K562 (cell line): ENCODE results near the gene TALDO1. TPM values are rescaled to one million over a fixed set of nuclear protein-coding genes. Genes with fewer than 3 reads are reported as not detected.

Experiments
- DIDO1 ChIP-seq: fragments of 450-650 bp; IDR thresholded peaks from 2 replicates; pipeline ENCODE4 v1.6.1; 2016; ENCODE audit warnings: low read depth, missing biosample characterization, missing genetic modification characterization
- MAFK ChIP-seq: IDR thresholded peaks from 2 replicates; pipeline ENCODE4 v1.6.1; 2011; ENCODE audit warnings: low read length, improper control_type of control experiment
- MCM3 ChIP-seq: fragments of 450-650 bp; IDR thresholded peaks from 2 replicates; pipeline ENCODE4 v1.6.1; 2016
- MEF2A ChIP-seq: IDR thresholded peaks from 2 replicates; pipeline ENCODE4 v1.6.1; 2011; ENCODE audit warnings: low read depth, mild to moderate bottlenecking, low read length, moderate library complexity; ENCODE audit not compliant: control insufficient read depth
- NFYB ChIP-seq: IDR thresholded peaks from 2 replicates; pipeline ENCODE4 v1.6.1; 2011; ENCODE audit warnings: mild to moderate bottlenecking, moderate library complexity; ENCODE audit not compliant: insufficient read length; ENCODE audit errors: extremely low read depth
- RBM34 ChIP-seq: fragments of 200-400 bp; formaldehyde crosslinking; IDR thresholded peaks from 2 replicates; pipeline ENCODE4 v1.6.1; 2018; ENCODE audit warnings: low read length, borderline replicate concordance; ENCODE audit not compliant: insufficient read depth
- RBM39 ChIP-seq: fragments of 200-400 bp; formaldehyde crosslinking; optimal IDR thresholded peaks from 2 replicates; pipeline ENCODE3; 2018; ENCODE audit warnings: low read depth, low read length
- SOX6 ChIP-seq: fragments of 450-650 bp; IDR thresholded peaks from 2 replicates; pipeline ENCODE4 v1.6.1; 2014; ENCODE audit warnings: mild to moderate bottlenecking
- SRF ChIP-seq, 2 experiments: fragments of 250-450, 450-650 bp in 1 of 2; sonication (Bioruptor Pico) in 1 of 2; sonication (generic) in 1 of 2; formaldehyde crosslinking; IDR thresholded peaks; 2 replicates each; pipeline versions ENCODE4 v1.5.0 to v1.5.1; 2020 to 2022; ENCODE audit warnings: mild to moderate bottlenecking in 1 of 2, missing genetic modification reagents in 1 of 2
- TCF3 ChIP-seq: sonication (generic); formaldehyde crosslinking; IDR thresholded peaks from 2 replicates; pipeline ENCODE4 v1.4.0; 2020; ENCODE audit warnings: mild to moderate bottlenecking, missing genetic modification reagents
- TCF7 ChIP-seq: sonication (generic); IDR thresholded peaks from 2 replicates; pipeline ENCODE4 v1.6.1; 2016; ENCODE audit warnings: antibody characterized with exemption, borderline replicate concordance
- TEAD2 ChIP-seq: fragments of 450-650 bp; IDR thresholded peaks from 2 replicates; pipeline ENCODE4 v1.6.1; 2016; ENCODE audit warnings: missing genetic modification characterization, control low read depth, missing compliant biosample characterization
- XRCC5 ChIP-seq: fragments of 200-400 bp; formaldehyde crosslinking; IDR thresholded peaks from 2 replicates; pipeline ENCODE4 v1.6.1; 2017; ENCODE audit warnings: low read depth, mild to moderate bottlenecking, low read length
- ZC3H4 ChIP-seq: sonication (generic); formaldehyde crosslinking; IDR thresholded peaks from 2 replicates; pipeline ENCODE4 v1.9.0; 2021; ENCODE audit warnings: missing genetic modification reagents, borderline replicate concordance
- ZKSCAN1 ChIP-seq: fragments of 150-350 bp; IDR thresholded peaks from 2 replicates; pipeline ENCODE4 v1.6.1; 2016; ENCODE audit warnings: low read depth, low read length
- ZNF232 ChIP-seq: sonication (generic); formaldehyde crosslinking; IDR thresholded peaks from 2 replicates; pipeline ENCODE4 v1.8.0; 2022; ENCODE audit warnings: mild to moderate bottlenecking, missing genetic modification reagents
- ZNF316 ChIP-seq: fragments of 450-650 bp; IDR thresholded peaks from 2 replicates; pipeline ENCODE4 v1.6.1; 2016
- ZNF586 ChIP-seq: fragments of 450-650 bp; formaldehyde crosslinking; conservative IDR thresholded peaks from 2 replicates; pipeline ENCODE4 v1.4.0; 2020; ENCODE audit warnings: mild to moderate bottlenecking, moderate library complexity
- ZNF76 ChIP-seq: fragments of 250-450 bp; sonication (Bioruptor Pico); IDR thresholded peaks from 2 replicates; pipeline ENCODE4 v1.4.0; 2020; ENCODE audit warnings: mild to moderate bottlenecking, moderate library complexity, borderline replicate concordance
- polyA plus RNA-seq, 8 experiments: library from polyadenylated mRNA; depleted of rRNA in 4 of 8; stranded (reverse) in 5 of 8; unstranded in 3 of 8; fragments of >200 nt; fragmentation: Nextera tagmentation in 2 of 8; fragmentation: Illumina TruSeq in 1 of 8; extraction: Ambion mirVana in 2 of 8; extraction: Trizol in 1 of 8; gene quantifications; 2 replicates each; pipeline versions ENCODE4 v1.2.1 to v1.2.3, GENCODE V29; 2011 to 2014; ENCODE audit warnings: inconsistent platforms in 1 of 8, missing spikeins in 1 of 8
- total RNA-seq, 7 experiments: library from RNA; depleted of rRNA in 6 of 7; stranded (reverse); fragments of >200 nt in 6 of 7; fragmentation: Illumina TruSeq in 2 of 7; extraction: Trizol in 2 of 7; gene quantifications; 2 replicates each; pipeline versions ENCODE4 v1.2.1 to v1.2.3, GENCODE V29; 2011 to 2021; ENCODE audit warnings: low replicate concordance in 1 of 7
- TF ChIP-seq, protein P1 (sequence below), 2 experiments: fragments of 450-650 bp in 1 of 2; IDR thresholded peaks; 2 replicates each; pipeline ENCODE4 v1.6.1; 2011 to 2017; ENCODE audit warnings: low read depth in 2 of 2, antibody characterized with exemption in 1 of 2, borderline replicate concordance in 1 of 2, low read length in 1 of 2, mild to moderate bottlenecking in 1 of 2, mixed read lengths in 1 of 2; ENCODE audit not compliant: control insufficient read depth in 1 of 2
- TF ChIP-seq, protein P2 (sequence below): fragments of 250-450 bp; sonication (Bioruptor Pico); IDR thresholded peaks from 2 replicates; pipeline ENCODE4 v1.9.0; 2021; ENCODE audit warnings: mild to moderate bottlenecking, inconsistent platforms
- TF ChIP-seq, protein P3 (sequence below): fragments of 450-650 bp; formaldehyde crosslinking; IDR thresholded peaks from 2 replicates; pipeline ENCODE4 v1.4.0; 2022; ENCODE audit warnings: mild to moderate bottlenecking, moderate library complexity

TALDO1 gene
- total and polyA plus RNA-seq, 9 of the 15 experiments (the other 6 are each of a cell fraction or from before 2014, with no cell fraction given): 260 to 541 (median 441) TPM

DNA sequence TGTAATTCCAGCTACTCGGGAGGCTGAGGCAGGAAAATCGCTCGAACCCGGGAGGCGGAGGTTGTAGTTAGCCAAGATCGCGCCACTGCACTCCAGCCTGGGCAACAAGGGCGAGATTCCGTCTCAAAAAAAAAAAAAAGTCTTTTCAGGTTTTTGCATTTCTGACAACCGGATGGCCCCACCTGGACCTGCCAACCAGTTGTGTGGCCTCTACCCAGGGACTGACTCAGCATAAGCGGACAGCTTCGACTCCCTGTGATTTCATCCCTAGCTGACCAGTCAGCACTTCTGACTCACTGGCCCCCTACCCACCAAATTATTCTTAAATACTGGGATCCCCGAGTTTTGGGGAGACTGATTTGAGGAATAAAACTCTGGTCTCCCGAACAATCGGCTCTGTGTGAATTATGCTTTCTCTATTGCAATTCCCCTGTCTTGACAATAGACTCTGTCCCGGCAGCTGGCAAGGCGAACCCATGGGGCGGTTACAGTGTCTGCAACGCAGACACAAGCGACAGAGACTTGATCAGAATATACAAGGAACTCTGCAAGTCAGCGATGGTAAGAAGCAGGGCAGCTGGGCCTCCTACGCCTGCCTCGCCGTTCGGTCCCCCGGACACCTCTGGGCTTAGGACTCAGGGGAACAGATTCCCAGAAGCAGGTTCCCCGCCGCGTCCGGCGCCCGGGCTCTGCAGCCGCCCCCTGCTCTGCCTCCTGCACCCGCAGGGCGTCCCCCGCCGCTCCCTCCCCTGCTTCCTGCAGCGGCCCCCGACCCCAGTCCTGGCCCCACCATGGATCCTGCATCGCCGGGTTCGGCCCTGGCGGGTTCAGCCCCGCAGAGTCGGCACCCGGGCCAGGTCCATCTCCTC, 741 bp upstream of the TALDO1 start (continued):
- no peak for TF ChIP-seq ZNF586 (CRISPR knock-in tag)
- TF ChIP-seq, protein P1, sequence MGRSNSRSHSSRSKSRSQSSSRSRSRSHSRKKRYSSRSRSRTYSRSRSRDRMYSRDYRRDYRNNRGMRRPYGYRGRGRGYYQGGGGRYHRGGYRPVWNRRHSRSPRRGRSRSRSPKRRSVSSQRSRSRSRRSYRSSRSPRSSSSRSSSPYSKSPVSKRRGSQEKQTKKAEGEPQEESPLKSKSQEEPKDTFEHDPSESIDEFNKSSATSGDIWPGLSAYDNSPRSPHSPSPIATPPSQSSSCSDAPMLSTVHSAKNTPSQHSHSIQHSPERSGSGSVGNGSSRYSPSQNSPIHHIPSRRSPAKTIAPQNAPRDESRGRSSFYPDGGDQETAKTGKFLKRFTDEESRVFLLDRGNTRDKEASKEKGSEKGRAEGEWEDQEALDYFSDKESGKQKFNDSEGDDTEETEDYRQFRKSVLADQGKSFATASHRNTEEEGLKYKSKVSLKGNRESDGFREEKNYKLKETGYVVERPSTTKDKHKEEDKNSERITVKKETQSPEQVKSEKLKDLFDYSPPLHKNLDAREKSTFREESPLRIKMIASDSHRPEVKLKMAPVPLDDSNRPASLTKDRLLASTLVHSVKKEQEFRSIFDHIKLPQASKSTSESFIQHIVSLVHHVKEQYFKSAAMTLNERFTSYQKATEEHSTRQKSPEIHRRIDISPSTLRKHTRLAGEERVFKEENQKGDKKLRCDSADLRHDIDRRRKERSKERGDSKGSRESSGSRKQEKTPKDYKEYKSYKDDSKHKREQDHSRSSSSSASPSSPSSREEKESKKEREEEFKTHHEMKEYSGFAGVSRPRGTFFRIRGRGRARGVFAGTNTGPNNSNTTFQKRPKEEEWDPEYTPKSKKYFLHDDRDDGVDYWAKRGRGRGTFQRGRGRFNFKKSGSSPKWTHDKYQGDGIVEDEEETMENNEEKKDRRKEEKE (IDR thresholded peaks at IDR 0.05; ENCODE audit: borderline replicate concordance in 1 of 2, control insufficient read depth in 1 of 2, low read depth in 2 of 2, low read length in 1 of 2): no peak
- peak; percentile 71 for TF ChIP-seq MAFK
- TF ChIP-seq ZNF232: no peak
- no peak for TF ChIP-seq MCM3
- no peak for TF ChIP-seq DIDO1 (tag)
- 0 out of 2 replicates have a peak, but pooled peaks have one; percentile 59 for TF ChIP-seq RBM34
- TF ChIP-seq SRF (CRISPR knock-in tag; IDR thresholded peaks at IDR 0.05): no peak
- TF ChIP-seq ZNF316: peak; percentile 96
- no peak for TF ChIP-seq RBM39
- no peak for TF ChIP-seq TCF3 (CRISPR knock-in tag)
- TF ChIP-seq NFYB: no peak
- no peak for TF ChIP-seq MEF2A
- TF ChIP-seq ZC3H4 (CRISPR knock-in tag): 0 out of 2 replicates have a peak, but pooled peaks have one; percentile 38
- no peak for TF ChIP-seq ZKSCAN1
- no peak for TF ChIP-seq TEAD2
- TF ChIP-seq TCF7: no peak
- no peak for TF ChIP-seq ZNF76
- no peak for TF ChIP-seq SOX6
- TF ChIP-seq, protein P2, sequence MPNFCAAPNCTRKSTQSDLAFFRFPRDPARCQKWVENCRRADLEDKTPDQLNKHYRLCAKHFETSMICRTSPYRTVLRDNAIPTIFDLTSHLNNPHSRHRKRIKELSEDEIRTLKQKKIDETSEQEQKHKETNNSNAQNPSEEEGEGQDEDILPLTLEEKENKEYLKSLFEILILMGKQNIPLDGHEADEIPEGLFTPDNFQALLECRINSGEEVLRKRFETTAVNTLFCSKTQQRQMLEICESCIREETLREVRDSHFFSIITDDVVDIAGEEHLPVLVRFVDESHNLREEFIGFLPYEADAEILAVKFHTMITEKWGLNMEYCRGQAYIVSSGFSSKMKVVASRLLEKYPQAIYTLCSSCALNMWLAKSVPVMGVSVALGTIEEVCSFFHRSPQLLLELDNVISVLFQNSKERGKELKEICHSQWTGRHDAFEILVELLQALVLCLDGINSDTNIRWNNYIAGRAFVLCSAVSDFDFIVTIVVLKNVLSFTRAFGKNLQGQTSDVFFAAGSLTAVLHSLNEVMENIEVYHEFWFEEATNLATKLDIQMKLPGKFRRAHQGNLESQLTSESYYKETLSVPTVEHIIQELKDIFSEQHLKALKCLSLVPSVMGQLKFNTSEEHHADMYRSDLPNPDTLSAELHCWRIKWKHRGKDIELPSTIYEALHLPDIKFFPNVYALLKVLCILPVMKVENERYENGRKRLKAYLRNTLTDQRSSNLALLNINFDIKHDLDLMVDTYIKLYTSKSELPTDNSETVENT: no peak
- TF ChIP-seq, protein P3, sequence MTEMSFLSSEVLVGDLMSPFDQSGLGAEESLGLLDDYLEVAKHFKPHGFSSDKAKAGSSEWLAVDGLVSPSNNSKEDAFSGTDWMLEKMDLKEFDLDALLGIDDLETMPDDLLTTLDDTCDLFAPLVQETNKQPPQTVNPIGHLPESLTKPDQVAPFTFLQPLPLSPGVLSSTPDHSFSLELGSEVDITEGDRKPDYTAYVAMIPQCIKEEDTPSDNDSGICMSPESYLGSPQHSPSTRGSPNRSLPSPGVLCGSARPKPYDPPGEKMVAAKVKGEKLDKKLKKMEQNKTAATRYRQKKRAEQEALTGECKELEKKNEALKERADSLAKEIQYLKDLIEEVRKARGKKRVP: no peak
- no peak for TF ChIP-seq XRCC5
